Dermis blood vessel endothelial cell (primary cell): ENCODE data around the gene SND1. TPM values are rescaled to one million over a fixed set of nuclear protein-coding genes. Genes with fewer than 3 reads are reported as not detected.
A peak's percentile ranks its signal among the peaks of the same experiment; 100 is the strongest.

Experiments
- DNase-seq: peaks from one replicate; pipeline ENCODE4 v3.0.0; 2010
- total RNA-seq: library from RNA; depleted of rRNA; stranded (reverse); fragments of >200 nt; gene quantifications from 2 replicates; pipeline ENCODE4 v1.2.3, GENCODE V29; 2014

The SND1 gene
- total RNA-seq, 1 donor from 2014 or later = 179 TPM

DNA sequence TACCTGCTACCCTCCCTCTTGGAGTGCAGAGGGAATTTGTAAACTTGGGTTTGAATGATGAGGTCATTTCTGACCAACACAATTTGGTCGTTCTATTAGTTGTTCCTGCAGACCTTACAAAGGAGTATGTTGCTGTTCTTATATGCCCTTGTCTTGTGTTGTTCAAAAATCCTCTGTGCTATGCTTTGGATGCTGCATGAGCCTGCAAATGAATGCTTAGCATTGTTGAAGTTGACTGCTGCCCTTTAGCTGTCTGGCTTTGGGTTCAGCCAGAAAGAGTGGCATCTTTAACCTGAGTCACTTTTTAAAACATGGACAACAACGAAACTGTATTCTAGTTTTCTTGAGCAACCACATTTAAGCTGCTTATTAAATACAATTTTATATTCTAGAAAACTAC is 80.3 kb downstream of the SND1 start:
- DNase-seq = no peak

DNA sequence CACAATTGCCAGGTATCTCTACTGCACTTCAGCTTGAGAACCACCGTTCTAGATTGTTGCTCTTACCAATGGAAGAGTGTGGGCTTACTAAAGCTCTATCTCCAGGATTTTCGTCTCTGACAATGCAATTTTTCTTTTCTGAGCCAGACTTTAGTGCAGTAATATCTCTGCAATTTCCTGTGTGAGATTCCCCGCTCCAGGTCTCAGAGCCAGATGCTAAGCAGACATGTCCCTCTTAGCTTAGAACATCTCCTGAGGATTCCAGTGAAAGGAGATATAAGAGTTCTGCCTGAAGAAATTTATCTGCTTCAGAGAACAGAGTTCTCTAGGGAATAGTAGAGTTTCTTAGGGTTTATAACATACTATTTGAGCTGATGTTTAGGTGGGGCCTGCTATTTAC is 82.0 kb downstream of the SND1 start:
- no peak for DNase-seq

- no peak for DNase-seq
These were observed 84.5 kb downstream of the SND1 start for GRCh38 chr7:127736511-127736910.

DNA sequence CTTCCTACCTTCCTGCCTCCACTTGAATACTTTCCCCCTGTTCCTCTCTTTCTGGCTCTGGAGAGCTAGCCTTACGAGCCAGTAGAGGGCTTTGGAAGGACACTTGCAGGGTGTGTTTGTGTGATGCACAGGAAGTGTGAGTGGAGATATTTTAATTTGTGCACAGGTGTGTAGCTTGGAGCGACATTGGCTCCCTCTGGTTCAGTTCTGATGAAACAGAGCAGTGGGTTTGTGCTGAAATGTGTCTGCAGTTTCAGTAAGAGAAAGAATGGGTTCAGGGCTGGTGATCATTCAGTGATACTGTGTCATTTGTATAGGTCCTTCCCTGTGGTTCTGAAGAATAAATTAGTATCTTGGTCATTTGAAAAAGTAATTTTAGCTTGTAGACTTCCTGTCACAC is 86.9 kb downstream of the SND1 start:
- DNase-seq = no peak

DNA sequence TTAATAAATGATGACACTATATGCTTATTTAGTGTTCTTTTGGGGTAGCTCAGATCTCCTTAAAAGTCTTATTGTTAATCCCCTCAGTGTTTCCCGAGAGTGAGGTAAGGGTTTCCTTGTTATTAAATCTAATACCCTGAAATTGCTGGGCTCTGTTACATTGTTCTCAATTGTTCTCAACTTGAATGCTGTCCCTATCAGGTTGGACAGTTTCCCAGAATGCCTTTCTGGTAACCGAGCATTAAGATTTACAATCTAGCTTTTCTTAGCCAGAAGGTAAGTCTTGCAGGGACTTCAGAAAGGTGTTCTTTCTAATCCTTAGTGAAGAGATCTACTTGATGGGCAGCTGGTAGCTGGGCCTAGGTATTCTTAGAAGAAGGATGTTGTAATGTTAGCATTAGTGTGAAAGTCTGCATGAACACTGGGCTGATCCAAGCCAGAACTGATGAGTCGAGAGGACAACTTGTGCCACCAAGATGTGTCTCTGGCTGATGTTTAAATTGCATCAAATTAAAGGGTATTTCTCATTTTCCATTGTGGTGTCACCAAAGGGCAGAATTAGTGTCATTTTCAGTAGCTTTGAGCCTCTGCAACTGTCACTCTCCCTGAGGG is 89.9 kb downstream of the SND1 start:
- DNase-seq = peak; percentile 47

DNA sequence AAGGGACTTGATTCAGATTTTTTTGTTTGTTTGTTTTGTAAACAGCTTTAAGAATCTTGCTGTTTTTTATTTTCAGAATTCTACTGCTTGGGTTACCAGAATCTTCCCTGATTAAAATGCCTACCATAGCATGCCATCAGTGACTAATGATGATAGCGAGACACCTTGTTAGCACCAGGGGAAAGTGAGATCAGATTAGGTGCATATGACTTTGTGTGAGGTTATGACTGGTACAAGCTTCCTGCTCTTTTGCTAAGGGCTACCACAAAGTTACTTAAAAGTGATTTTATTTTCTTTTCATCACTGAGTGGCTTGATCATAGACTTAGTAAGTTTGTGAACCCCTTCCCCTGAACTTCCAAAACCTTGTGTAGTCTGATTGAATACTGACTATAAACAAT is 93.5 kb downstream of the SND1 start:
- DNase-seq = no peak

DNA sequence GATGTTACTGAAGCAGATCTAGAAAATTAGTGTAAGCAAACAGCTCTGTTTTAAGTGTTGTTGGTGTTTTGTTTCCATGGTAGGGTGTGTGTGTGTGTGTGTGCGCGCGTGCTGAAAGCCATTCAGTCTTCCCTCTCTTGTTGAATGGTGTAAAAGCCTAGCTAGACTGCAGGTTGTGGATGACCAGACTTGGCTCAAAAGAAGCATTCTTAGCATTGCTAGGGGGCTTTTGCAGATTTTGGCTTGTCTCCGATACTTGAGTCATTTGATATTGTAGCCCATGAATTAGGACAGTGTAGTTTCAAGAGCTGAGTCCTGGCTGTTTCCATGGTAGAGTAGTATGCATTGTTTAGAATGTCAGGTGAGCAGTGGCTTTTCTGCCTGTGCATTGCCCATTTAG is 99.1 kb downstream of the SND1 start:
- no peak for DNase-seq

DNA sequence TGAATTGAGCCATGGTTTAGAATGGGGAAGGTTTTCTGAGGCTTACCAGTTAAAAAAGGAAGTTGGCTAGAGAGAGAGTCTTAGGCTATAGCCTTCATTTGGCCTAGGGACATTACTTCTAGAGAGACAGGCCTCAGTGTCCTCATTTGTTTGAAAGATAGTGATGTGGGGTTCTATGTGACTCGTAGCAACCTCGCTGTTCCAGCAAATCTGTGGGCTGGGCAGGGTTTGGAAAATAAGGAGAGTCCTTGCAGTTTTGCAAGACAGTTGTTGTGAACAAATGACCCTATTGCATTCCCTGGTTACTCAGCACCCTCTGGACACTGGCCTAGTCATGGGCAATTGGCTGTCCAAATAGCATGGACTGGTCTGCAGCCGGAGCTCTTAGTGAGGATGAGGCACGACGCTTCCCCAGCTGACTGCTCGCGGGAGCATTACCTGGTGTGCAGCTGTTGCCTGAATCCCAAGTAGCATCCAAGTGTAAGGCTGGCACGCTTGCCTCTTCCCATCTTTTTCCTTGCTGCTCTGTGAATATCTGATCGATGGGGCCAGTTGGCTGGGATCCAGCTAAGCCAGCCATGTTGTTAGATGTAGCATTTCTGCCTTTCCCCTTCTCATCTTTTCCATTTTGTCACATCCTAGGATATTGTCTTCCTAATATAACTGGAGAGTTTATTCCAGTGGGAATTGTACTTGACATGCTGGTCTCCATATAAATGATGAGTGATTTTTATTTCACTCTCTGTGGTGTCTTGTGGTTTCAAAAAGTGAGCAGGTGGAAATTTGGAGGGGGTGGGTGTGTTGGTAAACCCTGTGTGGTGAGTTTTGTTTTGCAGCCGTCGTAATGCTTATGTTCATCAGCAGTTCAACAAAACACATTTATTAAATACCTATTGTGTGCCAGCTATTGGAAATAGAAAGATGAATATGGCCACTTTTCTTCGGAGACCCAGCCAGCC is 99.8 kb downstream of the SND1 start:
- no peak for DNase-seq

DNA sequence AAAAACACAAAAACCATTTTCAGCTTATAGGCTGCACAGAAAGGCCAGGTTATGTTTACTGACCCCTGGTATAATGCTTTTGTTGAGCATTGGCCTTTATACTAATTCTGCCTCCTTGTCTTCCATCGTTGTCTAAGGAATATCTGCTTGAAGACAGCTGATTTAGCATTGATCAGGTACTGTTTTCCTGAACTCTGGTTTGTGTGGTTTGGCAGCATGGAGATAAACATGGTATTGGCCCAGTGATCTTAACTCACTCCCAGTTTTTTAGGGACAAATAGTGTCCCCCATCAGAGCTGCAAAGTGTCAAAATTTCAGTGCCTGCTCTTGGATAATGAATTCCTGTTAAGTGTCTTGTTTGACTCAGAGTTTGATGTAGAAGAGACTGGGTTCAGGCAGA is 100.8 kb downstream of the SND1 start:
- no peak for DNase-seq

GRCh38 chr7:127754457-127754856 is 102.5 kb downstream of the SND1 start:
- DNase-seq = no peak

DNA sequence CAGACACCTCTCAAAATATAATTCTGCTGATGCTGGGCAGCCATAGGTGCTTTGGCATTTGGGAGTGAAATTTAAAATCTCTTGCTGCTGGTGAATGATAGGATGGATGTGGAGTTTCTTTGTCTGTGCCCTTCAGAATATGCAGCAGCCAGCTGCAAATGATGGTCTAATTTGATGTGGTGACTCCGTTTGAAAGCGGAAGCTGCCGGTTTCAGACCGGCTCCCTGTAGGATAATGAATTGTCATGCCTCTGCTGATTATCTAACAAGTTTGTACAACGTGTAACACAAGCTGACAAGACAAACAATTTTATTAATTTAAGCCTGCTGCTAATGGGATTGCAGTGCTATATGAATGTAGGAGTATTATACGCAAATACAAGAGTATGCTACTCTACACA is 103.5 kb downstream of the SND1 start:
- no peak for DNase-seq

- DNase-seq = no peak
These were observed 104.0 kb downstream of the SND1 start for GRCh38 chr7:127755965-127756364.

- no peak for DNase-seq
These were observed 106.1 kb downstream of the SND1 start for GRCh38 chr7:127758105-127758504.

- DNase-seq = no peak
These were observed 106.9 kb downstream of the SND1 start for GRCh38 chr7:127758845-127759244.

GRCh38 chr7:127759945-127760421 is 108.0 kb downstream of the SND1 start:
- DNase-seq = no peak

GRCh38 chr7:127760436-127761031 is 108.5 kb downstream of the SND1 start:
- DNase-seq = no peak

DNA sequence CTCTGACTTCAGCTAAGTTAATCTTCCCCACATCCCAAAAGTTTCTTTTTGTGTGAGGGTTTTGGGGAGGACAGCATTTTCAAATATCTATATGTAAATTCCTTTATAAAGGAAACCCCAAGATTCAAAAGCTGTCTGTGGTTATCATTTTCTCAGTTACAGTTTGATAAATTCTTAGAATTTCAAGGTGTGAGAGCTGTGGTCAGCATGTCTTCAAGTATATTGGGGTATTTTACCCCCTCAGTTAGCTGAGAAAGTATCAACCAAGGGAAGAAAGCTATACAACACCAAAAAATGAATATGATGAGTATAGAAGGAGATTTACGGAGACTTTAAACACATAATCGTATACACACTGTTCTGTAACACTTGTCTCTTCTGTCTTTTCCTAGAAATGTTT is 109.2 kb downstream of the SND1 start:
- no peak for DNase-seq

DNA sequence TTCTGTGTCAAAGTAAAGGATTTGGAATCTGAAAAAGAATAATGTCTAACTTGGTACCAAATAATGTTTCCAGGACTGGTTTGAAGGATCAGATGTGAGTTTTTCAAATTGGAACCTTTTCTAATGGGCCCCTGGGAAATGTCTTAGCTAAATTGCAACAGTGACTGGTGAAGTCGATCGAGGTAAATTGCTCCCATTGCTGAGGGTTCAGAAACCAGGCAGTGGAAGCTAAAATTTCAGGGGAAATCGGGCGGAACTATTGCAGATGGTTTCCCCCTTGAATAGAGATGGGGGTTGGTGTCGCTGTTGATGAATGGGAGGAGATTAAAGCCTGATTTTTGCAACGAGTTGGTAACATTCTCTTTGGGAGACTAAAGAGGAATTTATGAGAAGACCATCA is 112.7 kb downstream of the SND1 start:
- no peak for DNase-seq

GRCh38 chr7:127765150-127765549 is 113.2 kb downstream of the SND1 start:
- no peak for DNase-seq

- no peak for DNase-seq
These were observed 115.0 kb downstream of the SND1 start for GRCh38 chr7:127766831-127767459.

DNA sequence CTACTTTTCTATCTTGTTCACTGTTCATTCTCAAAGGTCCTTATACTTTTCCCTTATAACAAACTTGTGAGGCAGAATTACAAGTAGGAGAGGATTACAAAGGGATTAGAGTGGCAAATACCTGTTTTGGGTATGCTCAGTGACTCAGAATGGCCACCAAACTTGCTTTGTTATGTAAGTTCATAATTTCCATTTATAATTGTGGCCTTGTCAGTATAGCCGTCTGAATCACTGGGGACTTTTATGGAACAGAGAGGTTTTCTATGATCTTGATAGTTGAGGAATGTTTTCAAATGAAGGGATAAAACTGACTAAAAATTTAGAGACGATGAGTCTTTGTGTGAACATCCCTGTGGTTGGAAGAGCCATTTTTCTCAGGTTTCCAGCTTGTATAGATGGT is 116.2 kb downstream of the SND1 start:
- no peak for DNase-seq

DNA sequence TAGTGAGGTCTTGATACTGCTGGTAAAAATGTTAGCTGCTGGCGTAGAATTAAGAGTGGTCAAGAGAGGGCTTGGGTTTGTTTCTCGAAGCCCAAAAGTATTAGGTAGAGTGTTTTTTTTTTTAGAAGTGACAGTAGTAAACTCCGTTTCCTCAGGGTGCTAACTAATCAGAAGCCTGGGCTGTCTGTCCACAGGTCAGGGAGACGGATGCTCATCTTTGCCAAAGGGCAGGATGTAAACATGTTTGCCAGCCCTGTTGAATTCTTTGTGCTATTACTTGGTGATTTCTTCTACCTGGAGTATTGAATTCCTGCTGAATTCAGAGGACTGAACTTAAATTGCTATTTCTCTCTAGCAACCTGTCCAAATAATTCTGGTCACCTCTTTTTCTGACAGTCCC is 117.1 kb downstream of the SND1 start:
- no peak for DNase-seq

DNA sequence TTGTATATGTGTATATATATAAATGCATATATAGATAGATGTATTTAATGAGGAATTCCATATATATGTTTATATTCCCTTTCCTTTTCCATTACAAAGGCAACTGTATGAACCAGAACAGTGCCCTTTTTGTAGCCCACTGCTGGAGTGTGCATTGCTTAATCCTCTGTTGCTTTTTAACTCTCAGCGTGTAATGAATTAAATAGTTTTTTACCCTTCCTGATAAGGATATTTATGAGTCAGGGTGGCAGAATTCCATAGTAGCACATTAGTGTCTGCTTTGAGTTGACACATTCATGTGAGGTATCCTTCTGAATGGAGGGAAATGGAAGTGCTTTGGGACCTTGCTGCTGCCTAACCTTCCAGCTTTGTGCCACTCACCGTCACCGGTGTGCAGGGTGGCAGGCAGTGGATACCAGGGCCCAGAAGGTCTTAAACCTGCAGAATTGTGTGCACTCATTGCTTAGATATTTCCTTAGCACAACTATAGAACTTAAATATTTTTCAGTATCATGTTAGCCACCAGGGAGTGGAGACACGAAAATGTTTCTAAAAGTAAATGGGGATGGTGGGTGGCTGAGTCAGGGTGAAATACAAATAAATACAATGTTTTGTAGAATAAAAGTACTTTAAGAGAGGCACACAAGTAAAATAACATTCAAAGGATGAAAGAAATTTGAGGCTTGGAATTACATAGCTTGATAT is 117.9 kb downstream of the SND1 start:
- DNase-seq = peak; percentile 34
